ENCODE results near the gene RYR1. TPM values are rescaled to one million over a fixed set of nuclear protein-coding genes. Genes with fewer than 3 reads are reported as not detected.

The RYR1 gene
- polyA plus RNA-seq, 4 donors = 0.81 to 2.3 TPM; not detected in 2

DNA sequence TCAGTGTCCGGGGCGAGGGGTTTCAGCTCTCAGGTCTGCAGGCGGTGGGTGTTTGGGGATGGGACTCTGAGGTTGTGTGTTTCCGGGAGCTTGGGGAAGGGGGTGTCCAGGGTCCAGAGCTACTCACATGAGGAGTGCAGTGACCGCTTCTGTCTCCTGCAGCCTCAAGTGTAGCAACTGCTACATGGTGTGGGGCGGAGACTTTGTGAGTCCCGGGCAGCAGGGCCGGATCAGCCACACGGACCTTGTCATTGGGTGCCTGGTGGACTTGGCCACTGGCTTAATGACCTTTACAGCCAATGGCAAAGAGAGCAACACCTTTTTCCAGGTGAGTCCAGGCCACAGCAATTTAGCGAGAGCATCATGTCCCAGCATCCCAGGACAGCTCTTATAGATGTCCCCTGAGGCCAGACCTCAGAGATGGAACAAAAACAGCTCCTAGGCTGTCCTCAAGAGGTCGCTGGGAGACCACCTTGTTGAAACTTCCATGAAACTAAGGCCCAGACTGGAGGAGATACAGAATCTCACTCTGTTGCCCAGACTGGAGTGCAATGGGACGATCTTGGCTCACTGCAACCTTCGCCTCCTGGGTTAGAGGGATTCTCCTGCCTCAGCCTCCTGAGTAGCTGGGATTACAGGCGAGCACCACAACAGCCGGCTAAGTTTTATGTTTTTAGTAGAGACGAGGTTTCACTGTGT, 44.9 kb downstream of the RYR1 start:
- Histone ChIP-seq H3K36me3 (ENCODE audit: control insufficient read depth in 3 of 3, insufficient read depth in 2 of 3, low read depth in 1 of 3, low read length in 3 of 3) (no peaks in the 10 kb centered on the region), H3K4me1 (ENCODE audit: control insufficient read depth in 3 of 3, insufficient read depth in 2 of 3, low read depth in 1 of 3, low read length in 2 of 3) (no peaks in the 10 kb centered on the region), H3K27me3 (ENCODE audit: control insufficient read depth in 3 of 3, insufficient read depth in 3 of 3, low read length in 3 of 3) (peaks cover 0 to 6% (median 0%) of the 10 kb centered on the region in 3 donors), H3K4me3 (ENCODE audit: low read depth in 1 of 3, low read length in 3 of 3) (no peak overlapping the region), H3K9me3 (ENCODE audit: control insufficient read depth in 2 of 2, insufficient read depth in 1 of 2, low read depth in 1 of 2, low read length in 1 of 2) (no peaks in the 10 kb centered on the region), H3K27ac (ENCODE audit: low read depth in 1 of 3, low read length in 2 of 3) (no peak overlapping the region)
- 67 to 74% (median 74%) methylated on average over 16 of the region's 16 CpGs for WGBS, 3 donors
- no peak for DNase-seq
- no peak for FAIRE-seq

DNA sequence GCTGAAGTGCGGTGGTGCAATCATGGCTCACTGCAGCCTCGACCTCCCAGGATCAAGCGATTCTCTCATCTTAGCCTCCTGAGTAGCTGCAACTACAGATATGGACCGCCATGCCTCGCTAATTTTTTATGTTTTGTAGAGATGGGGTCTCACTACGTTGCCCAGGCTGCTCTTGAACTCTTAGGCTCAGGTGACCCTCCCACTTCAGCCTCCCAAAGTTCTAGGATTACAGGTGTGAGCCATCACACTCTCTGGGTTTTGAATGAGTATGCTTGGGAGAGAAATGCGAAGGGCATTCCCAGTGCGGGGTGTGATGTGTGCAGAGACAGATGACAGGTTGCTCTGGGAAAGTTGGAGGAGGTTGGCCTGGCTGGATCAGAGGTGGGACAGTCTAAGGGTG, 49.0 kb downstream of the RYR1 start:
- H3K27me3 ChIP-seq (ENCODE audit: control insufficient read depth in 3 of 3, insufficient read depth in 3 of 3, low read length in 3 of 3) = peaks cover 0 to 6% (median 0%) of the 10 kb centered on the region in 3 donors
- H3K4me3 ChIP-seq (ENCODE audit: low read depth in 1 of 3, low read length in 3 of 3) = no peak overlapping the region
- FAIRE-seq (no peak), DNase-seq (no peak)
- WGBS, 3 donors = 71 to 86% (median 77%) methylated on average over 8 of the region's 8 CpGs
- H3K9me3 ChIP-seq (ENCODE audit: control insufficient read depth in 2 of 2, insufficient read depth in 1 of 2, low read depth in 1 of 2, low read length in 1 of 2) = no peaks in the 10 kb centered on the region
- H3K36me3 ChIP-seq (ENCODE audit: control insufficient read depth in 3 of 3, insufficient read depth in 2 of 3, low read depth in 1 of 3, low read length in 3 of 3) = no peaks in the 10 kb centered on the region
- no peaks in the 10 kb centered on the region for H3K4me1 ChIP-seq (ENCODE audit: control insufficient read depth in 3 of 3, insufficient read depth in 2 of 3, low read depth in 1 of 3, low read length in 2 of 3)
- H3K27ac ChIP-seq (ENCODE audit: low read depth in 1 of 3, low read length in 2 of 3) = no peak overlapping the region

DNA sequence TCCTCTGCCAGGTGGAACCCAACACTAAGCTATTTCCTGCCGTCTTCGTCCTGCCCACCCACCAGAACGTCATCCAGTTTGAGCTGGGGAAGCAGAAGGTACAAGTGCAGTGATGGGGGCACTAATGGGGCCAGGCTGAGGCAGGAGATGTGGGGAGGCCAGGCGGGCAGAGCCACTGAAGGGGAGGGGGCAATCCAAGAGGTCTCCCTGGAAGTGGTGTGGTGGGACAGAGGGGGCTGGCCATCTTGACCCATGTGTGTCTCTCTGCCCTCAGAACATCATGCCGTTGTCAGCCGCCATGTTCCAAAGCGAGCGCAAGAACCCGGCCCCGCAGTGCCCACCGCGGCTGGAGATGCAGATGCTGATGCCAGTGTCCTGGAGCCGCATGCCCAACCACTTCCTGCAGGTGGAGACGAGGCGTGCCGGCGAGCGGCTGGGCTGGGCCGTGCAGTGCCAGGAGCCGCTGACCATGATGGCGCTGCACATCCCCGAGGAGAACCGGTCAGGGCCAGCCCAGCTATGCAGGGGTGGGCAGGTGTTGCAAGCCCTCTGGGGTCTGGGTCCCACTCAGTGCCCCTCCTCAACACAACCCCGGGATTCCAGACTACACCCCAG, 49.6 kb downstream of the RYR1 start:
- Histone ChIP-seq H3K4me3 (ENCODE audit: low read depth in 1 of 3, low read length in 3 of 3) (no peak overlapping the region), H3K27ac (ENCODE audit: low read depth in 1 of 3, low read length in 2 of 3) (no peak overlapping the region), H3K36me3 (ENCODE audit: control insufficient read depth in 3 of 3, insufficient read depth in 2 of 3, low read depth in 1 of 3, low read length in 3 of 3) (no peaks in the 10 kb centered on the region), H3K27me3 (ENCODE audit: control insufficient read depth in 3 of 3, insufficient read depth in 3 of 3, low read length in 3 of 3) (peaks cover 0 to 4% (median 0%) of the 10 kb centered on the region in 3 donors), H3K4me1 (ENCODE audit: control insufficient read depth in 3 of 3, insufficient read depth in 2 of 3, low read depth in 1 of 3, low read length in 2 of 3) (no peaks in the 10 kb centered on the region), H3K9me3 (ENCODE audit: control insufficient read depth in 2 of 2, insufficient read depth in 1 of 2, low read depth in 1 of 2, low read length in 1 of 2) (no peaks in the 10 kb centered on the region)
- FAIRE-seq (no peak), DNase-seq (no peak)
- 75 to 85% (median 84%) methylated on average over 23 to 24 of the region's 24 CpGs for WGBS, 3 donors

DNA sequence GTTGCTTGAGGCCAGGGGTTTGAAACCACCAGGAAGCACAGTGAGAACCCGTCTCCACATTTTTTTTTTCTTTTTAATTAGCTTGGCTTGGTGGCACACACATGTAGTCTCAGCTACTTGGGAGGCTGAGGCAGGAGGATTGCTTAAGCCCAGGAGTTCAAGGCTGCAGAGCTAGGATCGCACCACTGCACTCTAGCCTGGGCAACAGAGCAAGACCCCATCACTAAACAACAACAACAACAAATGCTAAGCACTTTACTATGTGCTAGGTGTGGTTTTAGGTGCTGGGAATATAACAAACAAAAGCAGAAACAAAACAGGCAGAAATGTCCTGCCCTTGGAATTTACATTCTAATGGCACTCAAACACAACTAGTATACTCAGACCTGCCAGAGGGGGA, 51.3 kb downstream of the RYR1 start:
- FAIRE-seq = no peak
- Histone ChIP-seq H3K4me3 (ENCODE audit: low read depth in 1 of 3, low read length in 3 of 3) (no peak overlapping the region), H3K36me3 (ENCODE audit: control insufficient read depth in 3 of 3, insufficient read depth in 2 of 3, low read depth in 1 of 3, low read length in 3 of 3) (no peaks in the 10 kb centered on the region)

DNA sequence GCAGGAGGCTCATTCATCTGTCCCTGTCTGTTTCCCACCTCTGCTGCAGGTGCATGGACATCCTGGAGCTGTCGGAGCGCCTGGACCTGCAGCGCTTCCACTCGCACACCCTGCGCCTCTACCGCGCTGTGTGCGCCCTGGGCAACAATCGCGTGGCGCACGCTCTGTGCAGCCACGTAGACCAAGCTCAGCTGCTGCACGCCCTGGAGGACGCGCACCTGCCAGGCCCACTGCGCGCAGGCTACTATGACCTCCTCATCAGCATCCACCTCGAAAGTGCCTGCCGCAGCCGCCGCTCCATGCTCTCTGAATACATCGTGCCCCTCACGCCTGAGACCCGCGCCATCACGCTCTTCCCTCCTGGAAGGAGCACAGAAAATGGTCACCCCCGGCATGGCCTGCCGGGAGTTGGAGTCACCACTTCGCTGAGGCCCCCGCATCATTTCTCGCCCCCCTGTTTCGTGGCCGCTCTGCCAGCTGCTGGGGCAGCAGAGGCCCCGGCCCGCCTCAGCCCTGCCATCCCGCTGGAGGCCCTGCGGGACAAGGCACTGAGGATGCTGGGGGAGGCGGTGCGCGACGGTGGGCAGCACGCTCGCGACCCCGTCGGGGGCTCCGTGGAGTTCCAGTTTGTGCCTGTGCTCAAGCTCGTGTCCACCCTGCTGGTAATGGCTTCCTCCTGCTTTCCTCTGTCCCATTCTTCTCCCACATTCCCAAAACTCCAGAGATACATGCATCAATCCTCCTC, 52.2 kb downstream of the RYR1 start:
- H3K4me1 ChIP-seq (ENCODE audit: control insufficient read depth in 3 of 3, insufficient read depth in 2 of 3, low read depth in 1 of 3, low read length in 2 of 3) = no peaks in the 10 kb centered on the region
- FAIRE-seq (no peak), DNase-seq (no peak)
- H3K36me3 ChIP-seq (ENCODE audit: control insufficient read depth in 3 of 3, insufficient read depth in 2 of 3, low read depth in 1 of 3, low read length in 3 of 3) = no peaks in the 10 kb centered on the region
- no peak overlapping the region for H3K4me3 ChIP-seq (ENCODE audit: low read depth in 1 of 3, low read length in 3 of 3)
- H3K27ac ChIP-seq (ENCODE audit: low read depth in 1 of 3, low read length in 2 of 3) = no peak overlapping the region
- WGBS, 3 donors = 92 to 96% (median 93%) methylated on average over 35 to 49 of the region's 49 CpGs
- no peaks in the 10 kb centered on the region for H3K27me3 ChIP-seq (ENCODE audit: control insufficient read depth in 3 of 3, insufficient read depth in 3 of 3, low read length in 3 of 3)
- H3K9me3 ChIP-seq (ENCODE audit: control insufficient read depth in 2 of 2, insufficient read depth in 1 of 2, low read depth in 1 of 2, low read length in 1 of 2) = peaks cover 0 to 3% of the 10 kb centered on the region in 2 donors

More for the DNA sequence above, 51.3 kb downstream of the RYR1 start:
- DNase-seq = no peak
- no peak overlapping the region for H3K27ac ChIP-seq (ENCODE audit: low read depth in 1 of 3, low read length in 2 of 3)
- WGBS, 3 donors = 49 to 78% (median 65%) methylated on average over 2 of the region's 2 CpGs
- no peaks in the 10 kb centered on the region for H3K4me1 ChIP-seq (ENCODE audit: control insufficient read depth in 3 of 3, insufficient read depth in 2 of 3, low read depth in 1 of 3, low read length in 2 of 3)
- H3K9me3 ChIP-seq (ENCODE audit: control insufficient read depth in 2 of 2, insufficient read depth in 1 of 2, low read depth in 1 of 2, low read length in 1 of 2) = no peaks in the 10 kb centered on the region
- H3K27me3 ChIP-seq (ENCODE audit: control insufficient read depth in 3 of 3, insufficient read depth in 3 of 3, low read length in 3 of 3) = no peaks in the 10 kb centered on the region

DNA sequence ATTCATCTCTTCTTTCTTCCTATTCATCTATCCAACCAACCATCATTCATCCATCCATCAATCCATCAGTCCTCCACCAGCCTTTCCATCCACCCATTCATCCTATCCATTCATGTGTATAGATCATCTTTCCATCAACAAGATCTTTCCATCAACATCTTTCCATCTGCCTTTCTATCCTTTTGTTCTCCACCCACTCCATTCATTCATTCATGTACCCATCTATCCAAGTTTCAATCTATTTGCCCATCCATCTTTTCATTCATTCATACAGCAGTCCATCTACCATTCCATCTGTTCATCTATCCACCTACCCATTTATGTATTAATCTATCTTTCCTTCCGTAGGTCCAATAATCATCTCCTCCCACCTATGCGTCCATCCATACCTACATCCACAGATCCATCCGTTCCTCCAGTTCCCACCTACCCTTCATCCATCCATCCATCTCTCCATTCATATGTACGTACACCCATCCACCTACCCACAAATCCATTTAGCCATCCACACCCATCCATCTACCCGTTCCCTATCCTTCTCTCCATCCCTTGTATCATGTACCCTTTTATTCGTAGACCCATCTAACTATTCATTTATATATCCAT, 53.3 kb downstream of the RYR1 start:
- DNase-seq (no peak), FAIRE-seq (no peak)
- WGBS, 3 donors = 89 to 95% (median 91%) methylated on average over 6 of the region's 6 CpGs
- no peak overlapping the region for H3K4me3 ChIP-seq (ENCODE audit: low read depth in 1 of 3, low read length in 3 of 3)
- no peaks in the 10 kb centered on the region for H3K4me1 ChIP-seq (ENCODE audit: control insufficient read depth in 3 of 3, insufficient read depth in 2 of 3, low read depth in 1 of 3, low read length in 2 of 3)
- no peaks in the 10 kb centered on the region for H3K36me3 ChIP-seq (ENCODE audit: control insufficient read depth in 3 of 3, insufficient read depth in 2 of 3, low read depth in 1 of 3, low read length in 3 of 3)
- H3K27me3 ChIP-seq (ENCODE audit: control insufficient read depth in 3 of 3, insufficient read depth in 3 of 3, low read length in 3 of 3) = no peaks in the 10 kb centered on the region
- peaks cover 0 to 3% of the 10 kb centered on the region in 2 donors for H3K9me3 ChIP-seq (ENCODE audit: control insufficient read depth in 2 of 2, insufficient read depth in 1 of 2, low read depth in 1 of 2, low read length in 1 of 2)
- H3K27ac ChIP-seq (ENCODE audit: low read depth in 1 of 3, low read length in 2 of 3) = no peak overlapping the region

DNA sequence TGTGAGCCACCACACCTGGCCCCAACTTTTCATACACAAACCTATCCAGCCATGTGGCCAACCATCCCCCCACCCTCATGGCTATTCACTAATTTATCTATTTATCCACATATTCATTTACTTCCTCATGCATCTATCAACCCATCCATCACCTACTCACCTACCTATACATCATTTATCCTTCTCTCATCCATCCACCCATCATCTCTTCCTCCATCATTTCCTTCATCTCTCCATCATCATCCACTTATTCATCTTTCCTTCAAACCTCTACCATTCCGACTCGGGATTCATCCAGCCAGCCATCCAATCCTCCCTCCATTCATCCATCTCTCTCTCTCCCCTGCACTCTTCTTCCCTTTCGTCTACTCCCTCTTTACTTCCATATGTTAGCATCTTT, 54.6 kb downstream of the RYR1 start:
- Histone ChIP-seq H3K36me3 (ENCODE audit: control insufficient read depth in 3 of 3, insufficient read depth in 2 of 3, low read depth in 1 of 3, low read length in 3 of 3) (no peaks in the 10 kb centered on the region), H3K27ac (ENCODE audit: low read depth in 1 of 3, low read length in 2 of 3) (no peak overlapping the region), H3K9me3 (ENCODE audit: control insufficient read depth in 2 of 2, insufficient read depth in 1 of 2, low read depth in 1 of 2, low read length in 1 of 2) (peaks cover 0 to 3% of the 10 kb centered on the region in 2 donors), H3K27me3 (ENCODE audit: control insufficient read depth in 3 of 3, insufficient read depth in 3 of 3, low read length in 3 of 3) (no peaks in the 10 kb centered on the region), H3K4me1 (ENCODE audit: control insufficient read depth in 3 of 3, insufficient read depth in 2 of 3, low read depth in 1 of 3, low read length in 2 of 3) (no peaks in the 10 kb centered on the region), H3K4me3 (ENCODE audit: low read depth in 1 of 3, low read length in 3 of 3) (no peak overlapping the region)
- FAIRE-seq (no peak), DNase-seq (no peak)
- 89 to 91% (median 89%) methylated on average over 3 of the region's 3 CpGs for WGBS, 3 donors

DNA sequence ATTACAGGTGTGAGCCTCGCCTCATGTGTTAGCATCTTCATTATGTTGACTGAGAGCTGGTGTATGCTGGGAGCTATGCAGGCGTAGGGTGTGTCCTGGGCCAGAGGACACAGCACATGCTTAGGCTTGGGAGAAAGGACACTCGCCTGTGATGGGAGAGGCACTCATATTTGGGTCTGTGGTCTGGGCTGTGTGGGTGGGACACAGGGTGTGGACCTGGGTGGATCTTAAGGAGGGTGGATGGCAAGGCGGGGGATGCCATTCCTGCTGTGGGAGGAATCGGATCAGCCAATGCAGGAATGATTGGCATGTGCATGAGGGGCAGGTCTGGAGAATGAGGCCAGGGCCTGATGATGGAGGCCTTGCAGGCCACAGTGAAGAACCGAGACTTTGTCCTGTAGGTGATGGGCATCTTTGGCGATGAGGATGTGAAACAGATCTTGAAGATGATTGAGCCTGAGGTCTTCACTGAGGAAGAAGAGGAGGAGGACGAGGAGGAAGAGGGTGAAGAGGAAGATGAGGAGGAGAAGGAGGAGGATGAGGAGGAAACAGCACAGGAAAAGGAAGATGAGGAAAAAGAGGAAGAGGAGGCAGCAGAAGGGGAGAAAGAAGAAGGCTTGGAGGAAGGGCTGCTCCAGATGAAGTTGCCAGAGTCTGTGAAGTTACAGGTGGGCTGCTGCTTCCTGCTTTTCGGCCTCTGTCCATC, 55.4 kb downstream of the RYR1 start:
- WGBS, 3 donors = 74 to 79% (median 76%) methylated on average over 9 of the region's 9 CpGs
- DNase-seq = no peak
- no peak for FAIRE-seq

More for the DNA sequence above, 55.4 kb downstream of the RYR1 start:
- Histone ChIP-seq H3K36me3 (ENCODE audit: control insufficient read depth in 3 of 3, insufficient read depth in 2 of 3, low read depth in 1 of 3, low read length in 3 of 3) (no peaks in the 10 kb centered on the region), H3K9me3 (ENCODE audit: control insufficient read depth in 2 of 2, insufficient read depth in 1 of 2, low read depth in 1 of 2, low read length in 1 of 2) (peaks cover 0 to 3% of the 10 kb centered on the region in 2 donors), H3K27me3 (ENCODE audit: control insufficient read depth in 3 of 3, insufficient read depth in 3 of 3, low read length in 3 of 3) (no peaks in the 10 kb centered on the region), H3K27ac (ENCODE audit: low read depth in 1 of 3, low read length in 2 of 3) (no peak overlapping the region), H3K4me1 (ENCODE audit: control insufficient read depth in 3 of 3, insufficient read depth in 2 of 3, low read depth in 1 of 3, low read length in 2 of 3) (no peaks in the 10 kb centered on the region), H3K4me3 (ENCODE audit: low read depth in 1 of 3, low read length in 3 of 3) (no peak overlapping the region)
